ENCODE measurements around the gene MSI2. TPM values are rescaled to one million over a fixed set of nuclear protein-coding genes. Genes with fewer than 3 reads are reported as not detected.

The MSI2 gene
- total and polyA plus RNA-seq, 2 donors (not counting 3 experiments of a cell fraction or from before 2014, with no cell fraction given), result 20.9 to 59.3 TPM

DNA sequence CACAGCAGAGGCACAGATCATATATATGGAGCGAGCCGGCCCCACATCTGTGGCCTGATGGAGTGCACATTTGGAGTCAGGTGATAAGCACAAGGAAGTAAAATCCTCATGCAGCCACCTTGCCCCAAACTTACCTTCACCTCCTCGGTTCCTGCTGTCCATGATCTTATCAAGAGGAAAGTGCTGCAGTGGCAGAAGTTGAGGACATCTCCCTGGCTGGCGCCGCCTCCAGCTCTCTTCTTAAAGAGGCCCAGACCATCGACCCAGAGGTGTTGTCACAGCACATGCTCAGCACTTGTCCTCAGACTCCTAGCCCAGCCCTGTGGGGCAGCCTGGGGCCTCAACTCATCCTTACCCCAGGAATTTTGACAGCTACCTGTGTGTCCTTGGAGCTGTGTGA, 276.2 kb downstream of the MSI2 start:
- no peaks in the 10 kb centered on the region for H4K20me1 ChIP-seq (replicated peaks; ENCODE audit: control insufficient read depth, extremely low read depth, insufficient read depth, low read length)
- no peaks in the 10 kb centered on the region for H3K27me3 ChIP-seq (ENCODE audit: control insufficient read depth in 2 of 2, insufficient read depth in 2 of 2, low read length in 2 of 2)
- H3K79me2 ChIP-seq (ENCODE audit: control insufficient read depth, insufficient read depth, low read length), result no peaks in the 10 kb centered on the region
- no peaks in the 10 kb centered on the region for H3K9me1 ChIP-seq (replicated peaks; ENCODE audit: control insufficient read depth, extremely low read depth, insufficient read depth, low read length)
- H3K4me2 ChIP-seq (ENCODE audit: insufficient read depth, low read length), result no peak overlapping the region
- ChIA-PET CTCF (interaction anchor here (2.3 kb wide), 1 partner anchor 289 kb away, joined by 7 read pairs; no protein-coding TSS in a partner anchor), POLR2A (no interaction called here)
- FAIRE-seq (no peak), DNase-seq (ENCODE audit: low read depth, low spot score) (no peak)
- intact Hi-C loops (cut with micrococcal nuclease), result no loop called here
- no peaks in the 10 kb centered on the region for H3K36me3 ChIP-seq (ENCODE audit: control insufficient read depth in 2 of 2, extremely low read depth in 1 of 2, insufficient read depth in 2 of 2, low read length in 2 of 2)
- no peak overlapping the region for H3K9ac ChIP-seq (replicated peaks; ENCODE audit: extremely low read depth, insufficient read depth, low read length)
- dilution Hi-C loops (cut with MboI; ENCODE audit: extremely low pct_ligation_motif_present, low sequenced_read_pairs), result no loop called here
- H3K27ac ChIP-seq (ENCODE audit: insufficient read depth, low read depth, low read length), result no peak overlapping the region
- H3K4me3 ChIP-seq (replicated peaks in 1 of 3; ENCODE audit: insufficient read depth in 1 of 3, low read depth in 1 of 3, low read length in 3 of 3), result no peak overlapping the region
- H3K4me1 ChIP-seq (ENCODE audit: control insufficient read depth, extremely low read depth, insufficient read depth, low read length), result peaks cover 1% of the 10 kb centered on the region
- TF ChIP-seq FOS (IDR thresholded peaks at IDR 0.05; ENCODE audit: borderline replicate concordance, insufficient read depth, low read length) (no peak), EZH2 (IDR thresholded peaks at IDR 0.05; ENCODE audit: borderline replicate concordance, low read depth, low read length, severe bottlenecking) (no peak), JUN (IDR thresholded peaks at IDR 0.05; ENCODE audit: borderline replicate concordance, insufficient read depth, insufficient read length, low read depth) (no peak), MYC (IDR thresholded peaks at IDR 0.05; ENCODE audit: low read depth, low read length) (no peak), POLR2A (IDR thresholded peaks at IDR 0.05; ENCODE audit: low read depth, low read length) (no peak), GATA2 (IDR thresholded peaks at IDR 0.05; ENCODE audit: insufficient read depth, insufficient read length, low read depth, low read length) (no peak), POLR2AphosphoS5 (IDR thresholded peaks at IDR 0.05; ENCODE audit: insufficient read depth, low read depth, low read length) (no peak)
- TF ChIP-seq, protein P1, sequence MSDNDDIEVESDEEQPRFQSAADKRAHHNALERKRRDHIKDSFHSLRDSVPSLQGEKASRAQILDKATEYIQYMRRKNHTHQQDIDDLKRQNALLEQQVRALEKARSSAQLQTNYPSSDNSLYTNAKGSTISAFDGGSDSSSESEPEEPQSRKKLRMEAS (IDR thresholded peaks at IDR 0.05; ENCODE audit: insufficient read depth, insufficient read length), result no peak
- TF ChIP-seq, protein P2, sequence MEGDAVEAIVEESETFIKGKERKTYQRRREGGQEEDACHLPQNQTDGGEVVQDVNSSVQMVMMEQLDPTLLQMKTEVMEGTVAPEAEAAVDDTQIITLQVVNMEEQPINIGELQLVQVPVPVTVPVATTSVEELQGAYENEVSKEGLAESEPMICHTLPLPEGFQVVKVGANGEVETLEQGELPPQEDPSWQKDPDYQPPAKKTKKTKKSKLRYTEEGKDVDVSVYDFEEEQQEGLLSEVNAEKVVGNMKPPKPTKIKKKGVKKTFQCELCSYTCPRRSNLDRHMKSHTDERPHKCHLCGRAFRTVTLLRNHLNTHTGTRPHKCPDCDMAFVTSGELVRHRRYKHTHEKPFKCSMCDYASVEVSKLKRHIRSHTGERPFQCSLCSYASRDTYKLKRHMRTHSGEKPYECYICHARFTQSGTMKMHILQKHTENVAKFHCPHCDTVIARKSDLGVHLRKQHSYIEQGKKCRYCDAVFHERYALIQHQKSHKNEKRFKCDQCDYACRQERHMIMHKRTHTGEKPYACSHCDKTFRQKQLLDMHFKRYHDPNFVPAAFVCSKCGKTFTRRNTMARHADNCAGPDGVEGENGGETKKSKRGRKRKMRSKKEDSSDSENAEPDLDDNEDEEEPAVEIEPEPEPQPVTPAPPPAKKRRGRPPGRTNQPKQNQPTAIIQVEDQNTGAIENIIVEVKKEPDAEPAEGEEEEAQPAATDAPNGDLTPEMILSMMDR (IDR thresholded peaks at IDR 0.05; ENCODE audit: extremely low read depth in 1 of 2, insufficient read depth in 1 of 2, low read depth in 1 of 2, low read length in 2 of 2), result no peak
- H3K9me3 ChIP-seq (replicated peaks; ENCODE audit: control insufficient read depth, insufficient read depth, low read length), result no peaks in the 10 kb centered on the region
- H2AFZ ChIP-seq (ENCODE audit: low read depth, low read length), result no peak overlapping the region
- BruUV-seq (replicated peaks), result no TSS peak

All from endothelial cell of umbilical vein (primary cell).